ENCODE data around the gene NNAT. TPM values are rescaled to one million over a fixed set of nuclear protein-coding genes. Genes with fewer than 3 reads are reported as not detected.

Gene NNAT
- polyA plus RNA-seq, 1 donor from 2014 or later, result 996 TPM

GRCh38 chr20:37571033-37571432, 50.0 kb downstream of the NNAT start:
- Histone ChIP-seq H3K9me2 (ENCODE audit: insufficient read depth, low read length) (no peaks in the 10 kb centered on the region), H3K9me3 (ENCODE audit: low read length) (no peaks in the 10 kb centered on the region), H3K9ac (ENCODE audit: low read length) (no peak overlapping the region), H4K20me1 (ENCODE audit: insufficient read depth) (no peaks in the 10 kb centered on the region), H2AFZ (ENCODE audit: low read depth, low read length) (no peak overlapping the region), H3K27me3 (ENCODE audit: insufficient read depth, low read depth, low read length) (no peaks in the 10 kb centered on the region), H3K36me3 (ENCODE audit: insufficient read depth, low read length) (no peaks in the 10 kb centered on the region), H3K79me2 (replicated peaks; ENCODE audit: insufficient read depth, low read length) (no peaks in the 10 kb centered on the region), H3K4me3 (ENCODE audit: low read length) (no peak overlapping the region), H3K4me2 (ENCODE audit: low read length) (no peak overlapping the region), H3K27ac (ENCODE audit: low read length) (no peak overlapping the region), H3F3A (ENCODE audit: insufficient read depth, low read length, poor library complexity, severe bottlenecking) (no peaks in the 10 kb centered on the region)
- no peak for TF ChIP-seq POLR2AphosphoS5 (IDR thresholded peaks at IDR 0.05)
- no peak for TF ChIP-seq MXI1 (conservative IDR thresholded peaks at IDR 0.05; ENCODE audit: poor library complexity, severe bottlenecking)
- no peak for TF ChIP-seq RAD21 (conservative IDR thresholded peaks at IDR 0.05)
- no peak for TF ChIP-seq SMC3 (conservative IDR thresholded peaks at IDR 0.05; ENCODE audit: poor library complexity)
- TF ChIP-seq EZH2 (IDR thresholded peaks at IDR 0.05; ENCODE audit: borderline replicate concordance, insufficient read depth, low read length, poor library complexity, severe bottlenecking), result no peak
- no peak for TF ChIP-seq TAF1 (IDR thresholded peaks at IDR 0.05; ENCODE audit: low read depth)
- no peak for TF ChIP-seq CTCF (IDR thresholded peaks at IDR 0.05; ENCODE audit: poor library complexity, severe bottlenecking)
- TF ChIP-seq EP300 (conservative IDR thresholded peaks at IDR 0.05; ENCODE audit: poor library complexity, severe bottlenecking), result no peak
- no peak for TF ChIP-seq REST (IDR thresholded peaks at IDR 0.05; ENCODE audit: borderline replicate concordance)

Other genes starting within 250 kb of the NNAT start
- gene MANBAL, start 231.6 kb upstream of the NNAT start, polyA plus RNA-seq, result 41.5 and 42.1 TPM in 2 replicates
- 39.0 and 49.5 TPM in 2 replicates for gene SRC, start 175.1 kb upstream of the NNAT start, polyA plus RNA-seq
- gene BLCAP, start 6.6 kb downstream of the NNAT start, polyA plus RNA-seq, result 344 and 359 TPM in 2 replicates
- 31.0 and 32.6 TPM in 2 replicates for gene CTNNBL1, start 172.8 kb downstream of the NNAT start, polyA plus RNA-seq

All from neural cell (in vitro differentiated cells).